NCI-H2227 treated with DMSO at 0.1 percent for 48 hours (cell line): ENCODE data around the gene GAMT.
A peak's percentile ranks its signal among the peaks of the same experiment; 100 is the strongest.
"Not testable (repeated sequence)": the region's sequence is repeated elsewhere in the genome, so short reads cannot be mapped to it uniquely, and the experiment has no call there.

ENCODE experiments used
- DNase-seq: peaks from one replicate; lab custom pipeline; 2025; lab: John Stamatoyannopoulos, UW

The GAMT gene

GRCh38 chr19:1401138-1401888, at the start of gene GAMT:
Gene GAMT, minus strand, starts transcription at chr19:1401542. Its CDS starts 66 bp downstream, at chr19:1401476.
- DNase-seq = no peak

GRCh38 chr19:1449467-1450442, 48.4 kb upstream of the GAMT start, which contains the start of gene APC2:
Gene APC2, plus strand, starts transcription at chr19:1450121. Its CDS starts 2,881 bp downstream, at chr19:1453002.
- peak; percentile 72 for DNase-seq

GRCh38 chr19:1447944-1448343, 46.6 kb upstream of the GAMT start:
- no peak for DNase-seq

- DNase-seq = no peak
Measured at GRCh38 chr19:1447504-1447903, 46.2 kb upstream of the GAMT start.

- DNase-seq = no peak
Measured at GRCh38 chr19:1446713-1447481, 45.6 kb upstream of the GAMT start.

GRCh38 chr19:1445932-1446712, 44.8 kb upstream of the GAMT start:
- DNase-seq = peak; percentile 35

- DNase-seq = peak; percentile 24
Measured at GRCh38 chr19:1445185-1445931, 44.0 kb upstream of the GAMT start.

GRCh38 chr19:1441677-1442438, 40.5 kb upstream of the GAMT start:
- no peak for DNase-seq

- no peak for DNase-seq
Measured at GRCh38 chr19:1441022-1441426, 39.7 kb upstream of the GAMT start.

- DNase-seq = no peak
Measured at GRCh38 chr19:1440418-1440801, 39.1 kb upstream of the GAMT start.

- DNase-seq = not testable (repeated sequence)
Measured at GRCh38 chr19:1439525-1440417, 38.4 kb upstream of the GAMT start.

- no peak for DNase-seq
Measured at GRCh38 chr19:1438933-1439354, 37.6 kb upstream of the GAMT start.

- peak; percentile 87 for DNase-seq
Measured at GRCh38 chr19:1438035-1438932, 36.9 kb upstream of the GAMT start, which contains the start of gene RPS15. Gene RPS15, plus strand, starts transcription at chr19:1438396. Its CDS starts 30 bp downstream, at chr19:1438426.

- DNase-seq = no peak
Measured at GRCh38 chr19:1437609-1438008, 36.3 kb upstream of the GAMT start.

- no peak for DNase-seq
Measured at GRCh38 chr19:1435378-1435989, 34.1 kb upstream of the GAMT start.

- no peak for DNase-seq
Measured at GRCh38 chr19:1434577-1435060, 33.3 kb upstream of the GAMT start.

GRCh38 chr19:1434040-1434366, 32.7 kb upstream of the GAMT start:
- no peak for DNase-seq
